T-cell (primary cell): Measurements from ENCODE around the gene OTOS. TPM values are rescaled to one million over a fixed set of nuclear protein-coding genes. Genes with fewer than 3 reads are reported as not detected.

ENCODE experiments used
- ATAC-seq, 4 experiments: fragments of 200-7000 bp in 3 of 4; fragments of 150-1000 bp in 1 of 4; cut with Tn5 transposase; replicated peaks in 1 of 4; 1 replicate in 3 of 4; 2 replicates in 1 of 4; pipeline ENCODE4 v1.10.0; 2021; ENCODE audit warnings: moderate library complexity in 3 of 4, mild to moderate bottlenecking in 2 of 4, moderate number of reproducible peaks in 1 of 4
- CTCF ChIA-PET, 2 donors: fragments of 300-600 bp; sonication (Branson Sonifier 250); formaldehyde crosslinking; loops; one replicate each; lab custom pipeline; 2022; ENCODE audit warnings: antibody characterized with exemption in 2 of 2; lab: Charles Lee
- POLR2A ChIA-PET, 2 donors: fragments of 300-600 bp; sonication (Branson Sonifier 250); formaldehyde crosslinking; loops; one replicate each; lab custom pipeline; 2022; ENCODE audit warnings: antibody characterized with exemption in 2 of 2; lab: Charles Lee
- DNase-seq, 35 experiments: peaks; one replicate each; pipeline versions ENCODE4 v3.0.0 to v3.0.0-alpha.2; 2013 to 2023
- H3K27ac ChIP-seq: one replicate; pipeline ENCODE4 v1.5.1; 2013; ENCODE audit warnings: low read length
- H3K27me3 ChIP-seq, 2 experiments: replicated peaks in 1 of 2; 1 replicate in 1 of 2; 2 replicates in 1 of 2; pipeline versions ENCODE4 v1.6.1 to v1.7.0; 2013; ENCODE audit warnings: low read length in 1 of 2, mixed read lengths in 1 of 2; ENCODE audit not compliant: control insufficient read depth in 2 of 2, insufficient read depth in 2 of 2; ENCODE audit errors: extremely low read depth in 1 of 2
- H3K36me3 ChIP-seq, 2 donors: 1 replicate in 1 of 2; 2 replicates in 1 of 2; pipeline versions ENCODE4 v1.6.1 to v1.7.0; 2013; ENCODE audit warnings: low read length in 1 of 2; ENCODE audit not compliant: control insufficient read depth in 2 of 2, insufficient read depth in 1 of 2; ENCODE audit errors: extremely low read depth in 1 of 2
- H3K4me1 ChIP-seq, 2 experiments: 1 replicate in 1 of 2; 2 replicates in 1 of 2; pipeline versions ENCODE4 v1.6.1 to v1.7.0; 2013; ENCODE audit warnings: low read length in 2 of 2, mixed read lengths in 1 of 2; ENCODE audit not compliant: insufficient read depth in 2 of 2, control insufficient read depth in 1 of 2; ENCODE audit errors: extremely low read depth in 1 of 2
- H3K4me3 ChIP-seq, 2 donors: 1 replicate in 1 of 2; 2 replicates in 1 of 2; pipeline versions ENCODE4 v1.5.1 to v1.7.0; 2013; ENCODE audit warnings: mild to moderate bottlenecking in 2 of 2, low read length in 1 of 2, moderate library complexity in 1 of 2; ENCODE audit not compliant: control insufficient read depth in 1 of 2; ENCODE audit errors: extremely low read depth in 1 of 2
- H3K9me3 ChIP-seq: 2 replicates; pipeline ENCODE4 v1.7.0; 2013
- H3K27ac Mint-ChIP-seq, 2 donors: one replicate each; pipeline ENCODE4 v1.8.0; 2020 to 2021; ENCODE audit warnings: mild to moderate bottlenecking in 2 of 2, mixed read lengths in 2 of 2
- H3K27me3 Mint-ChIP-seq, 2 donors: one replicate each; pipeline ENCODE4 v1.8.0; 2021 to 2022; ENCODE audit warnings: mixed read lengths in 2 of 2
- H3K36me3 Mint-ChIP-seq: one replicate; pipeline ENCODE4 v1.8.0; 2021; ENCODE audit warnings: mixed read lengths
- H3K4me1 Mint-ChIP-seq, 3 donors: one replicate each; pipeline ENCODE4 v1.8.0; 2020 to 2022; ENCODE audit warnings: mixed read lengths in 3 of 3, mild to moderate bottlenecking in 1 of 3
- H3K4me3 Mint-ChIP-seq, 3 donors: one replicate each; pipeline ENCODE4 v1.8.0; 2020 to 2022; ENCODE audit warnings: mild to moderate bottlenecking in 3 of 3, mixed read lengths in 3 of 3, moderate library complexity in 3 of 3
- H3K9me3 Mint-ChIP-seq, 3 donors: one replicate each; pipeline ENCODE4 v1.8.0; 2020 to 2022; ENCODE audit warnings: mixed read lengths in 3 of 3
- WGBS: methylation state at CpG from one replicate; pipeline ENCODE4 v1.1.5; 2013; ENCODE audit warnings: missing lambda C conversion rate; ENCODE audit not compliant: insufficient coverage; 5-methylcytosine and 5-hydroxymethylcytosine counted together
- total RNA-seq, 35 experiments: library from RNA in 6 of 35; stranded (reverse) in 6 of 35; fragments of 120-200 nt in 1 of 35; gene quantifications; one replicate each; pipeline versions ENCODE4 v1.2.1 to v1.2.4 and lab custom pipeline; 2013 to 2026

The OTOS gene
- total RNA-seq, 5 donors from 2014 or later (not counting 1 experiment from before 2014, with no cell fraction given), result not detected

GRCh38 chr2:240174496-240174895 lies 34.0 kb upstream of the OTOS start:
- no peak for ATAC-seq
- WGBS, result 87% methylated on average over 7 of the region's 7 CpGs
- CTCF ChIA-PET, result no interaction called here
- Histone ChIP-seq H3K36me3 (no peaks in the 10 kb centered on the region), H3K27ac (no peak overlapping the region), H3K4me1 (no peaks in the 10 kb centered on the region), H3K27me3 (peaks cover 0 to 33% of the 10 kb centered on the region in 2 experiments), H3K9me3 (no peaks in the 10 kb centered on the region), H3K4me3 (no peak overlapping the region)
- Mint-ChIP-seq H3K27ac (no peak overlapping the region), H3K4me3 (no peak overlapping the region), H3K9me3 (no peaks in the 10 kb centered on the region), H3K27me3 (peaks cover 12 to 27% of the 10 kb centered on the region in 2 donors), H3K4me1 (no peaks in the 10 kb centered on the region), H3K36me3 (no peaks in the 10 kb centered on the region)
- no peak for DNase-seq
- POLR2A ChIA-PET, result no interaction called here

GRCh38 chr2:240172071-240172895 lies 31.8 kb upstream of the OTOS start:
- Histone ChIP-seq H3K4me3 (no peak overlapping the region), H3K9me3 (no peaks in the 10 kb centered on the region), H3K4me1 (no peaks in the 10 kb centered on the region), H3K27me3 (peaks cover 0 to 38% of the 10 kb centered on the region in 2 experiments), H3K36me3 (no peaks in the 10 kb centered on the region), H3K27ac (no peak overlapping the region)
- Mint-ChIP-seq H3K27ac (no peak overlapping the region), H3K9me3 (no peaks in the 10 kb centered on the region), H3K27me3 (peaks cover 6 to 25% of the 10 kb centered on the region in 2 donors), H3K4me1 (no peaks in the 10 kb centered on the region), H3K4me3 (no peak overlapping the region), H3K36me3 (no peaks in the 10 kb centered on the region)
- ATAC-seq (no peak), DNase-seq (no peak)
- 74% methylated on average over 12 of the region's 13 CpGs for WGBS
- CTCF ChIA-PET, result no interaction called here
- POLR2A ChIA-PET, result no interaction called here

GRCh38 chr2:240170883-240171282 lies 30.4 kb upstream of the OTOS start:
- Histone ChIP-seq H3K4me1 (no peaks in the 10 kb centered on the region), H3K27ac (no peak overlapping the region), H3K4me3 (no peak overlapping the region), H3K27me3 (peaks cover 0 to 46% of the 10 kb centered on the region in 2 experiments), H3K36me3 (no peaks in the 10 kb centered on the region), H3K9me3 (no peaks in the 10 kb centered on the region)
- no peaks in the 10 kb centered on the region for H3K9me3 Mint-ChIP-seq
- no peak overlapping the region for H3K27ac Mint-ChIP-seq
- DNase-seq (no peak), ATAC-seq (no peak)
- WGBS, result no CpG with 5 or more reads among the region's 3 CpGs
- H3K4me3 Mint-ChIP-seq, result no peak overlapping the region
- H3K27me3 Mint-ChIP-seq, result peaks cover 3 to 21% of the 10 kb centered on the region in 2 donors
- no peaks in the 10 kb centered on the region for H3K4me1 Mint-ChIP-seq
- no peaks in the 10 kb centered on the region for H3K36me3 Mint-ChIP-seq
- CTCF ChIA-PET, result no interaction called here
- POLR2A ChIA-PET, result no interaction called here

DNA sequence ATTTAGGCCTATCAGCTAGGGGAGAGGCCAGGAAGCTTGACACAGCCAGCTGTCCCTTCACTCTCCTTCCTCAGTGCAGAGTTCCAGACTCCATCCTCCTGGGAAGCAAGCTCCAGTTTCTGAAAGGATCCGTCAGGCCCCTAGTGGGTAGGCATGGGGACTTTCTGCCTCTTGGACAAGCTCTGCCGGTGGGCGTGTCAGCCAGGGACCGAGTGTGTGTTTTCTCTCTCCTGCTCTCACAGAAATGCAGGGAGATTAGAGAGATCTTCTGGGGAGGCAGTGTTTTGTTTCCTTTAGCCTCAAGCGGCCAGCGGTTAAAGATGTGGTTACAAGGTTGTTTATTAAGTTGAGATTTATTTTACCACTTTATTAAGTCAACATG lies 29.9 kb upstream of the OTOS start:
- peaks cover 0 to 21% of the 10 kb centered on the region in 2 donors for H3K27me3 Mint-ChIP-seq
- Histone ChIP-seq H3K36me3 (no peaks in the 10 kb centered on the region), H3K27me3 (peaks cover 0 to 47% of the 10 kb centered on the region in 2 experiments), H3K9me3 (no peaks in the 10 kb centered on the region), H3K4me1 (no peaks in the 10 kb centered on the region), H3K27ac (no peak overlapping the region), H3K4me3 (no peak overlapping the region)
- ChIA-PET POLR2A (no interaction called here), CTCF (no interaction called here)
- no peaks in the 10 kb centered on the region for H3K36me3 Mint-ChIP-seq
- no peaks in the 10 kb centered on the region for H3K4me1 Mint-ChIP-seq
- ATAC-seq (no peak), DNase-seq (no peak)
- WGBS, result 80% methylated on average over 3 of the region's 6 CpGs
- no peaks in the 10 kb centered on the region for H3K9me3 Mint-ChIP-seq
- no peak overlapping the region for H3K27ac Mint-ChIP-seq
- H3K4me3 Mint-ChIP-seq, result no peak overlapping the region

GRCh38 chr2:240169486-240170353 lies 29.3 kb upstream of the OTOS start:
- no peak for ATAC-seq
- H3K27me3 Mint-ChIP-seq, result peaks cover 0 to 21% of the 10 kb centered on the region in 2 donors

GRCh38 chr2:240168546-240169361 lies 28.3 kb upstream of the OTOS start:
- no peak for DNase-seq
- POLR2A ChIA-PET, result no interaction called here
- H3K27ac ChIP-seq, result no peak overlapping the region
- no peak overlapping the region for H3K27ac Mint-ChIP-seq
- H3K9me3 ChIP-seq, result no peaks in the 10 kb centered on the region
- CTCF ChIA-PET, result no interaction called here
- no peaks in the 10 kb centered on the region for H3K4me1 ChIP-seq
- peaks cover 0 to 21% of the 10 kb centered on the region in 2 donors for H3K27me3 Mint-ChIP-seq
- no peak overlapping the region for H3K4me3 ChIP-seq
- peaks cover 0 to 5% (median 0%) of the 10 kb centered on the region in 3 donors for H3K9me3 Mint-ChIP-seq
- H3K4me3 Mint-ChIP-seq, result no peak overlapping the region
- H3K27me3 ChIP-seq, result peaks cover 0 to 54% of the 10 kb centered on the region in 2 experiments
- WGBS, result 81% methylated on average over 20 of the region's 26 CpGs
- H3K4me1 Mint-ChIP-seq, result no peaks in the 10 kb centered on the region
- no peaks in the 10 kb centered on the region for H3K36me3 ChIP-seq
- no peaks in the 10 kb centered on the region for H3K36me3 Mint-ChIP-seq
- ATAC-seq, result no peak

More at GRCh38 chr2:240169486-240170353, 29.3 kb upstream of the OTOS start:
- CTCF ChIA-PET, result no interaction called here
- Histone ChIP-seq H3K4me1 (no peaks in the 10 kb centered on the region), H3K36me3 (no peaks in the 10 kb centered on the region), H3K9me3 (no peaks in the 10 kb centered on the region), H3K27me3 (peaks cover 0 to 53% of the 10 kb centered on the region in 2 experiments), H3K27ac (no peak overlapping the region), H3K4me3 (no peak overlapping the region)
- Mint-ChIP-seq H3K4me3 (no peak overlapping the region), H3K36me3 (no peaks in the 10 kb centered on the region), H3K4me1 (no peaks in the 10 kb centered on the region), H3K27ac (no peak overlapping the region), H3K9me3 (no peaks in the 10 kb centered on the region)
- no peak for DNase-seq
- WGBS, result 84% methylated on average over 7 of the region's 15 CpGs
- POLR2A ChIA-PET, result no interaction called here
